Erythroblast (primary cell): ENCODE measurements around the gene STK38.

Experiments used
- GATA1 ChIP-seq: IDR thresholded peaks from 2 replicates; pipeline ENCODE4 v1.6.1; 2011; ENCODE audit warnings: low read depth, mild to moderate bottlenecking, control low read depth, low read length, moderate library complexity
- POLR2A ChIP-seq: IDR thresholded peaks from 2 replicates; pipeline ENCODE4 v1.6.1; 2011; ENCODE audit warnings: mild to moderate bottlenecking, low read length

- no peak for TF ChIP-seq POLR2A
- TF ChIP-seq GATA1: no peak
Measured at GRCh38 chr6:36596356-36596755, 49.1 kb upstream of the STK38 start.
